Left renal cortex interstitium (tissue), 4 donors: ENCODE data around the gene IGFL1. TPM values are rescaled to one million over a fixed set of nuclear protein-coding genes. Genes with fewer than 3 reads are reported as not detected.
"Not testable (repeated sequence)": the region's sequence is repeated elsewhere in the genome, so short reads cannot be mapped to it uniquely, and the experiment has no call there.

Source experiments
- DNase-seq, 4 donors: peaks; one replicate each; pipeline ENCODE4 v3.0.0-alpha.2; 2013; ENCODE audit warnings: low read depth in 4 of 4, low spot score in 2 of 4, missing footprints in 1 of 4
- polyA plus RNA-seq, 4 donors: library from polyadenylated mRNA; unstranded; fragments of 120-200 nt; gene quantifications; one replicate each; pipeline ENCODE4 v1.2.1, GENCODE V29; 2013; ENCODE audit not compliant: insufficient read length in 4 of 4

IGFL1 gene
- not detected for polyA plus RNA-seq

DNA sequence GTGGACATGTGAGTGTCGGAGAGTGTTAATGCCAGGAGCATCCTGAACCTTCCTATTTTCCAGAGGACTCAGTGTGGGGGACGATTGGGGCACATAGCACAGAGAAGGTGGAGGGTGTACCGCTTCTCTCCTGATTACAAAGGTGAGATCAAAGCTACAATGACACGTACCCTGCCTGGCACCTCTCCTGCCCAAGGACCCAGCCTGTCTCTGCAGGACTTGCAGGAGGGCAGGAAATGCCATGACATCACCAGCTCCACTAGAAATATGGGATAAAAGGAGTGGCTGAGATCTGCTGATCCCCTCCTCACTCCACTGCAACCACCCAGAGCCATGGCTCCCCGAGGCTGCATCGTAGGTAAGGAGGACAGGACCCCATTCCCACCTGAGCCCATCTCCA, at the start of gene IGFL1:
IGFL1 (plus strand) TSS at position 301 of the 400 bp plus-strand sequence; CDS start at position 334, 33 bp downstream.
- DNase-seq, result no peak

DNA sequence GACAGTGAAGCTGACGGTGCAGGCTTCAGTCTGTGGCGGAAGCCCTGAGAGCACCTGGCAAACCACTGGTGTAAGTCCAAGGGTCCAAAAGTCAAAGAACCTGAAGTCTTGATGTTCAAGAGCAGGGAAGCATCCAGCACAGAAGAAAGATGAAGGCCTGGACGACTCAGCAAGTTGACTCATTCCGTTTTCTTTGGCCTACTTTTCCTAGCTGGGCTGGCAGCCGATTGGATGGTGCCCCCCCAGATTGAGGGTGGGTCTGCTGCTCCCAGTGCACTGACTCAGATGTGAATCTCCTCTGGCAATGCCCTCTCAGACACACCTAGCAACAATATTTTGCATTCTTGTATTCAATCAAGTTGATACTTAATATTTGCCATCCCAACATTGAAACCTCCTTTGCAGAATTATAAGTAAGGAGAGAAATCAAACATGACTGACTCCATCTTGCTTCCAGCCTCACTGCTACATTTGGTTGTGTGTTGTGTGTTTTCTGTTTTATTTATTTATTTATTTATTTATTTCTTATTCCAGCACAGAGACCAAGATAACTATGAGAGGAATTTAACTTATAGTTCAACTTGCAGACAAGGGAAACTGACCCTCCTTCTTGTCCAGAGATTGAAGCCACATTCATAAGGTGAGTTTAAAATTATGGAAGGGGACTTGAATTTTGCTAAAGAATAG, 48.7 kb upstream of the IGFL1 start:
- no peak for DNase-seq

DNA sequence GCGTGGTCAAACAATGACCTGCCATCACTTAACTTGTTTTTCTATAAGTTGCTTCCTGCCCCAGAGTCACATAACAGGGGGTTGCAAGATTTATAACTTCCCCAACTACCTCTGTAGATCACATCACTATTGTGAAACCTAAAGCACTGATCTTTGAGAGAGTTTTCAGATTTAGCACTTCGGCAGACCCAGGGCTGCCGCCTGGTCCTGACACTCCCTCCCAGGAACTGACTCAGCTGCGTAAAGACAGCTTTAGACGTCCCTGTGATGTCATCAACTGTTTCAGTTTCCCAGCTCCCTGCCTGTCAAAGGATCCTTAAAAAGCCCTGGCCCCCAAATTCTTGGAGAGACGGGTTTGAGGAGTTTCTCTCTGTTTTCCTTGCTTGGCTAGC, 48.2 kb upstream of the IGFL1 start:
- DNase-seq, result no peak

DNA sequence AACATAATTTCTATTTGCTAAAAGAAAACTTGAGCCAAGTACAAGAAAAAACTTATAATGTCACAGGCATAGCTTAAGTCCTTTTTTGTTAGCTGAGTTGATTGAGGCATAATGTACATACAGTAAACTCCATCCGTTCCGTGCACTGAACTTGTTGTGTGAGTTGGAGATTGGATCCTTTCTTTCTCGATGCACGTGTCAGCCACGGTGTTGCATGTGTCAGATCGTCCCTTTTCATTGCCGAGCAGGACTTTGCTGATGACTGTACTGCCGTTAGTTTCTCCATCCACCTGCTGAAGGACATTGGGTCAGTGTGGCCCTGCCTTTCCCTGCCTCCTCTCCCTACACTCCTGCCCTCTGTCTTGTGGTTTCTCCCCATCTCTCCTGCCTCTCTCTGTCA, 47.1 kb upstream of the IGFL1 start:
- no peak for DNase-seq

DNA sequence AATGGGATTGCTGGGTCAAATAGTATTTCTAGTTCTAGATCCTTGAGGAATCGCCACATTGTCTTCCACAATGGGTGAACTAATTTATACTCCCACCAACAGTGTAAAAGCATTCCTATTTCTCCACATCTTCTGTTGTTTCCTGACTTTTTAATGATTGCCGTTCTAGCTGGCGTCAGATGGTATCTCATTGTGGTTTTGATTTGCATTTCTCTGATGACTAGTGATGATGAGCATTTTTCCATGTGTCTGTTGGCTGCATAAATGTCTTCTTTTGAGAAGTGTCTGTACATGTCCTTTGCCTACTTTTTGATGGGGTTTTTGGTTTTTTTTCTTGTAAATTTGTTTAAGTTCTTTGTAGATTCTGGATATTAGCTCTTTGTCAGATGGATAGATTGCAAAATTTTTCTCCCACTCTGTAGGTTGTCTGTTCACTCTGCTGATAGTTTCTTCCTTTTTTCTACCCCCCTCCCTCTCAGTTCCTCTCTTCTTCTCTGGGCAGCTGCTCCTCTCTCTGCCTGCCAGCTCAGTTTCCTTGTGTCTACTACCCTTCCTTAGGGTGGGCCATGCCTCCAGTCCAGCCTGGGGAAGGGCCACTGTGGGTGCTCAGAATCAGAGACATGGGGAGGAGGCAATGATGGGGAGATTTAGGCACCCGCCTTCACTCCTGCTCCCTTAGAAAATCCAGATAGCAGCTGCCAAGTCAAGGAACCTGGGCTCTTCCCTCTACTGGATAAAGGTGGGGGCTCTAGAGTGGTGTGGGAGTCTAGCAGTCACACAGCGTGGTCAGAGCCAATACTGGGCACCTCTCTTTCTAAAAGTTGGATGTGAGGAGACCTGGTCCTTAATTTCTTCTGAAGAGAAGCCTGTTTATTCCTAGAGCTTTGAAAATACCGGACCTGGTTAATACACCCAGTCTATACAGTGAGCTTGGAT, 44.5 kb upstream of the IGFL1 start:
- not testable (repeated sequence) for DNase-seq

DNA sequence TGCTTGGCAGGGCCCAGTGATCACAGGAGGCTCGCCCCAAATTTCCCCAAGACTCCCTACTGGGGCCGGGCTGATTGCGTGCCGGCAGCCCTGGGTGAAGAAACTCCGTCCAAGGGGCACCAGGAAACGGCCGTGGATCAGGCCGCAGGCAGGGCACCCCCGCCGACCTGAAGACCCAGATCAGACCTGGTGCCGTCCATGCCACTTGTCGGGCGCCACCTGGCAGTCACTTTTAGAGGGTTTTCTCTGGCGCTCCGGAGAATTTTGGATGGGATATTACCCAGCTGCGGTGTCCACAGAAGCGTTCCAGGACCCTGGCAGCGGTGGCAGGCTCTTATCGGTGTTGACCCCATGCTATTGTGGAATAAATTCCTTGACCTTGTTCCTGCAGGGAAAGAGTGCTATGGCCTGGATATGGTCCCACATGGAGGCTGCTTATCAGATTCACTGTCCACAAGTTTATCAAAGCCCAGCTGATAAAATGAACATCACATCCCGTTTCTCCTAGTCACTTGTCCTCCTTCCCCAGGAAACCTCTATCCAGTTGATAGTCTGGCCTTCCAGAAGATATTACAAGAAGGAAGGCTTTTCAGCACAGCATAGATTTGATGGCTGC, 43.3 kb upstream of the IGFL1 start:
- DNase-seq, result no peak

DNA sequence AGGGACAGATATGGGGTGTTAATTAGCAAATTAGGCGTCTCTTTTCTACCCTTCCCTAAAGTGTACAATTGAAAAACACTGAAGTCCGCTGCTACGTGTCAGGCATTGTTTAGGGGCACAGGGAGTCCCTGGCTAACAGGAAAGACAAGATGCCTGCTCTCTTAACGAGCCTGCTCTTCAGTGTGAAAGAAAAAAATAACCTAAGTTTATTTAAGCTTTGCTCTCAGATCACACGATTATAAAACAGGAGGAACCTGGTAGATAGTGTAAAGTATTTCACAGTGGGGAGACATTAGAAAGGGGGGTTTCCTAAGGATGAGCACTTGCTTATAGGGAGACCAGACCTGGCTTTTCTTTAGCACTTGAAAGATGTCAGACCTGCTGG, 42.8 kb upstream of the IGFL1 start:
- DNase-seq, result no peak

DNA sequence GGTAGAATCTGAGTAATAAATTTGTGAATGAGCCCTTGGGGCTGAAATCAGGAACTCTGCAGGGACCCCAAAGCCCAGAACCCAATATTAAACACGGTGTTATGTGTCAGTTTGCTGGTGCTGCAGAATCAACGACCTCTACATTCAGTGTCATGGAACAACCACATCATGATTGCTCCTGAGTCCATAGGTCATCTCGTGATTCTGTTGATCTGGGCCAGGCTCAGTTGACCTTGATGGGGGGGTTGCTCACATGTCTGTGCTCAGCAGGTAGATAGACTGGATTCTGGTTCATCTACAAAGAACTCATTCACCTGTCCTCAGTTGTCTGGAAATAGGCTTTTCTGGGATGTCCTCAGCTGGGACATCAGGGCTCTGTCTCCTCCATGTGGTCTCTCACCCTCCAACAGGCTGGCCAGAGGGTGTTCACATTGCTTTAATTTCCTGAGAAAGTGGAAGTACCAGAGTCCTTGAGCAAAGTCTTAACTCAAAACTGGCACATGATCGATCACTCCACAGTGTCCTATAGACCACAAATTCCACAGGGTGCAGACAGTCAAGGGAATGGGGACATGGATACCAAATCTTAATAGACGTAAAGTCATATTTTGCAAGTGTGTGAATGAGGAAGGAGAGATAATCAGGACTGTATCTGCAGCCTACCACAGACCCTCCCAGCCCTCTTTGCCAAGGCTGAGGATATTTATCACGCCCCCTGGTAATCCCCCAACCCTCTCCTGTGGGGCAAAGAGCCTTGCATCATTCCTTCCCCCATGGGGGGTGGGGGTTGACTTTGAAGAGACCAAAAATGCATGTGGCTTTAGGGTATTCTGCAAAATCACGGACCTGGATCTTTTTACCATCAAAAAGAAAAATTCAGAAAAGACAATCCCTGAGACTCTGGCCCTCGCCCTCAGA, 39.3 kb upstream of the IGFL1 start:
- DNase-seq, result no peak

DNA sequence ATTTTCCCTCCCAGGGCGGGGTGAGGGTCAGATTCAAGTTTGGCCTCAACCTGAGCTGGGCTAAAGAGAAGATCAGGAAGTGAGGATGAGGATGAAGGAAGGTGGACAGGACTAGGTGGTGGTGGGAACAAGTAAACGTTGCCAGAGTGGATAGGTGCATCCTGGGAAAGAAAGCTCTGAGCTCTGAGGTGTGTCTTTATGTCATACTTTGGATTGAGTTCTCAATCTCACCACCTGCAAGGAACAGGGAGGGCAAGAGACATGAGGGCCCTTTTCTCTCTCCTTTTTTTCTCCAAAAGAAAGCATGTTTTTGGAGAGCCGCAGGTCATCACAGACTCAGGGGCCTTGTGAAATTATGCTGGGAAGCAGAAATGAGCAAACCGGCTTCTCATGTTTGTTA, 38.2 kb upstream of the IGFL1 start:
- no peak for DNase-seq

DNA sequence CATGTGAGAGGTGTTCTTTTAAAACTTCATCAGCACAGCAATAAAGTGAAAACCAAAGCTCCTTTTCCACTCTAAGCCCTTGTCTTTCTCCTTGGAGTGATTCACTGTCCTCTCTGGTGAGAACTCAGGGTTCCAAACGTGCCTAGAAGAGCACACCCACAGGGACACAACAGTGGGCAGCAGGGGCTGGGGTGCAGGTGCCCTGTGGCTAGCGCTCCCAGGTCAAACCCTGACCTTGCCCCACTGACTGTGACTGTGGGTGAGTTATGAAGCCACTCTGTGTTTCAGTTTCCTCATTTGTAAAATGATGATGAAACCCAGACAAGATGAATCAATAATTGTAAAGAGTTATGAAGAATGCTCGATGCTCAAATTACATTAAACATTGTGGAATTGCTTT, 37.6 kb upstream of the IGFL1 start:
- no peak for DNase-seq

DNA sequence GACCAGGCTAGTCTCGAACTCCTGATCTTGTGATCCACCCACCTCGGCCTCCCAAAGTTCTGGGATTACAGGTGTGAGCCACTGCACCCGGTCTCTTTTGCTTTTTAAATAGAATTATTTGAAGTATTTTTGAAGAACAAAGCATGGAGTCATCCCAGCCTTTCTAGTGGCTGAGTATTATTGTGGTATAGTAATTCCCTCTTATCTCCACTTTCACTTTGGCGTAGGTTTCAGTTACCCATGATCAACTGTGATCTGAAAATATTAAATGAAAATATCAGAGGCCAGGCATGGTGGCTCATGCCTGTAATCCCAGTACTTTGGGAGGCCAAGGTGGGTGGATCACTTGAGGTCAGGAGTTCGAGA, 36.9 kb upstream of the IGFL1 start:
- not testable (repeated sequence) for DNase-seq

DNA sequence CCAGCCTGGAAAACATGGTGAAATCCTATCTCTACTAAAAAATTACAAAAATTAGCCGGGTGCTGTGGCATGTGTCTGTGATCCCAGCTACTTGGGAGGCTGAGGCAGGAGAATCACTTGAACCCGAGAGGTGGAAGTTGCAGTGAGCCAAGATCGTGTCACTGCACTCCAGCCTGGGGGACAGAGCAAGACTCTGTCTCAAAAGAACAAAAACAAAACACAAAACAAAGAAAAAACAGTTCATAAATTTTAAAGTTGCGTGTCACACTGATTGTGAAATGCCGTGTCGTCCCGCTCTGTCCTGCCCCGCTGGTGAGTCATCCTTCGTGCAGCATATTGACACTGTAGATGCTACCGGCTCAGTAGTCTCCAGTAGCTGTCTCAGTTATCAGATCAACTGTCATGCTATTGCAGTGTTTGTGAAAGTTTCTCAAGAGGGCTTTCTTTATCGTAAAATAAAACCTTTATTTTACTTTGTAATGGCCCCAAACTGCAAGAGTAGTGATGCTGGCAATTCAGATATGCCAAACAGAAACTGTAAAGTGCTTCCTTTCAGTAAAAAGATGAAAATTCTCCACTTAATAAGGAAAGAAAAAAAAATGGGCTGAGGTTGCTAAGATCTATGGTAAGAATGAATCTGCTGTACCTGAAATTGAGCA, 36.4 kb upstream of the IGFL1 start:
- no peak for DNase-seq

DNA sequence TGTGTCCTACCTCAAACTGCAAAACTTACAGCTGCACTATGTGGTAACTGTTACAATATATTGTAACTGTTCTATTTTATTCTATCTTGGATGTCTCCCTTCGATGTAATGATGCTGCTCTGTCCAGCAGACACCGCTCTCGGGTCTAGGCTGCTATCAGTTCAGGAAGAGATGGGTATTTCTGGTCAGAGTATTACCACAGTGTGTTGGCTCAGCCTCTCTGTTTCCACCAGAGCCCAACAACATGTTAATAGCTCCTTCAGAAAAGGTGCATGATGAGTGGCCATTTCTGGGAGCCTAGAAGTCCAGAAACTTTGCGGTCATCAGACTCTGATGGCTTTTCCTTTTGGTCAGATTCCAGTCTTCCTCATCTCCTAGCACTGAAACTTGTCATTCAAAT, 35.9 kb upstream of the IGFL1 start:
- no peak for DNase-seq

DNA sequence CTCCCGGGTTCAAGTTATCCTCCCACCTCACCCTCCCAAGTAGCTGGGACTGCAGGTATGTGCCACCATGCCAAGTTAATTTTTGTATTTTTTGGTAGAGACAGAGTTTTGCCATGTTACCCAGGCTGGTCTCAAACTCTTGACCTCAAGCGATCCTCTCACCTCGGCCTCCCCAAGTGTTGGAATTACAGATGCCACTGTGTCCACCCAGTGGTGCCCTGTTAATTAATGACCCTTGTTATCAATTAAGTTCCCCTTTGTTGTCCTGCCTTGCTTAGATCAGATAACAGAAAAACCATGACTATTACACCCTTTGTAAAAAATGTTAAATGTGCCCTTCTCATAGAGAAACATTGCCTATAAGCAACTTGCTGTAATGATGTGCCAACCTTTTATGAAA, 34.4 kb upstream of the IGFL1 start:
- no peak for DNase-seq

DNA sequence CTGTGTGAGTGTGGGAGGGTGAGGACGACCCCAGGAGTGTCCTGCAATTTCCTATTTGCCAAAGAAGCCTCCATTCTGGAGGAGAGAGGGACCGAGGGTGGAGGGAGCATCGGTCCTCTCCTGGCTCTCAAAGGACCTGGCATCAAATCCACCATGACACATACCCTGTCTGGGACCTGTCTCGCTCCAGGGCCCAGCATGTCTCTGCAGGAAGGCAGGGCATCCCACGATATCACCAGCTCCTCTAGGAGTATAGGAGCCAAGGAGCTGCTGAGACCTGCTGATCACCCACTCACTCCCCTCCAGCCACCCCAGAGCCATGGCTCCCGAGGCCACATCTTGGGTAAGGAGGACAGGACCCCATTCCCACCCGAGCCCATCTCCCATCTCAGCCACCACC, 33.6 kb upstream of the IGFL1 start:
- not testable (repeated sequence) for DNase-seq

DNA sequence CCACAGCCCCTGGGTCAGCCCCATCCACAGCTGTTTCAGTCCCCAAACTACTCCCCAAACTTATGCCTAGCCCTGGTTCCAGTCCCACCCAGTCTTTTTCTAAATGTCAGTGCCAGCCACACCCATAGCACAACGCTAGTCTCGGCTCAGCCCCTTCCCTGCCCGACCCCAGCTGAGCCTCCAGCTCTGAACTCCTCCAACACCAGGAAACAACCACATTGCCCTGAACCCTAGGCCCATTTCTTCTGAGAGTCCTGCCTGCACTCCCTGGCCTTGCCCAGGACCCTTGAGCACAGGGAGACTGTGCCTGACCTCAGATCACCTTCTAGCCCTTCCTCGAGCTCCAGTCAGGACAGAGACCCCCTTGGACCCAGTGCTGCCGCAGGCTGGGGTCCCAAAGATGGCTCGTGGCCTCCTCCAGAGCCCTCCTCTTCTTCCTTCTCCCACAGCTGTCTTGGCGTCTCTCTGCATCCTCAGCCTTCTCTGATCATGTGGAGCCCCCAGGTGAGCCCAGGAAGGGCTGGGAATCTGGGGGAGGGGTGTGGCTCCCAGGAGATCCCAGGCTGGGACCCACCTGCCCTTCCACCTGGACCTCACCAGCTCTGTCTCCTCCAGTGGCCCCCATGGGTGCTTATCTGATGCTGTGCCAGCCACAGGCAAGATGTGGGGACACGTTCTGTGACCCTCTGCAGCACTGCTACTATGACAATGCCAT, 33.0 kb upstream of the IGFL1 start:
- no peak for DNase-seq

DNA sequence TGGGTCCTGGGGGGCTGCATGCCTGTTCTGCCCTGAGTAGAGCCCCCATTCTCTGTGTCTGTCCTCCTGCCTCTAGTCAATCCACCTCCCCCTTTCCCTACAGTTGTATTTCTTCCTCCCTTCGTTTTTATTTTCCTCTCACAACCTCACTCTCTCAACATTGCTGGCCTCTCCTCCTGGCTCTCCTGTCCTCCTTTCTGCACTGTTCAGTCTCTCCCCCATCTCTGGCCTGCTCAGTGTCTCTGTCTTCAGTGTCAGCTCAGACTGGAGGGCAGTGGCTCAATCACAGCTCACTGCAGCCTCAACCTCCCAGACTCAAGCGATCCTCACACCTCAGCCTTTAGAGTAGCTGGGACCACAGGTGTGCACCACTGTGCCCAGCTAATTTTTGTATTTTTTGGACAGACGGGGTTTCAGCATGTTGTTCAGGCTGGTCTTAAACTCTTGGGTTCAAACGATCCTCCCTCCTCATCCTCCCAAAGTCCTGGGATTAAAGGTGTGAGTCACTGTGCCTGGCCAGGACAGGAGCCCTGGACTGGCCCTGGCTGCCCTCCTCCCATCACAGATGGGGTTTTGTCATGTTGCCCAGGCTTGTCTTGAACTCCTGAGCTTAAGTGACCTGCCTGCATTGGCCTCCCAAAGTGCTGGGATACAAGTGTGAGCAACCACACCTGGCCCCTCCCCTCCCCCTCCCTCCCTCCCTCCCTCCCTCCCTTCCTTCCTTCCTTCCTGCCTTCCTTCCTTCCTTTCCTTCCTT, 32.0 kb upstream of the IGFL1 start:
- DNase-seq, result no peak

DNA sequence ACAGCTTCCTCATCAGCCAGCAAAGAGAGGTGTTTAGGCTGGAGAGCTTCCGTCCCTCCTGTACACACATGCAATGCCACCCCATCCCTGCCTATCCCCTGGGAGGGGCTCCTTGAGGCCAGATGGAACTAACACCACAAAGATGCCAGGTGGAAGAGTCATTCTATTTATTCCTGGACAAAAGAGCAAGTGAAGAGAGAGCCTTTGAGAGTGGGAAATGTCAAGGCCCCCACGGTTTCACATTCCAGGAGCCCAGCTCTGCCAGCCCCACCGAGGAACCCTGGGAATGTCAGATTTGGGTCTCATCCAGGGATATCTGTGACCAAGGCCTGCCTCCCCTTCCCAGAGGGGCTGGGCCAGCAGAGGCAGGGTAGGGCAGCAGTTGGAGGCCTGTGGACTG, 30.8 kb upstream of the IGFL1 start:
- DNase-seq, result no peak
